Fibroblast of villous mesenchyme (primary cell): ENCODE results near the gene SGTB. TPM values are rescaled to one million over a fixed set of nuclear protein-coding genes. Genes with fewer than 3 reads are reported as not detected.

ENCODE experiments used
- DNase-seq: peaks from one replicate; pipeline ENCODE4 v3.0.0-alpha.2; 2010; ENCODE audit warnings: low read depth
- H3K4me3 ChIP-seq: 2 replicates; pipeline ENCODE4 v1.5.1; 2011; ENCODE audit warnings: low read depth, mild to moderate bottlenecking, low read length
- total RNA-seq: library from RNA; depleted of rRNA; stranded (reverse); fragments of >200 nt; gene quantifications from 2 replicates; pipeline ENCODE4 v1.2.3, GENCODE V29; 2012
- TF ChIP-seq, protein P1 (sequence below): IDR thresholded peaks from 2 replicates; pipeline ENCODE4 v1.5.1; 2012; ENCODE audit warnings: low read depth, mild to moderate bottlenecking, low read length; ENCODE audit not compliant: insufficient read depth

The SGTB gene
- total RNA-seq, 1 donor: 21.2 TPM

DNA sequence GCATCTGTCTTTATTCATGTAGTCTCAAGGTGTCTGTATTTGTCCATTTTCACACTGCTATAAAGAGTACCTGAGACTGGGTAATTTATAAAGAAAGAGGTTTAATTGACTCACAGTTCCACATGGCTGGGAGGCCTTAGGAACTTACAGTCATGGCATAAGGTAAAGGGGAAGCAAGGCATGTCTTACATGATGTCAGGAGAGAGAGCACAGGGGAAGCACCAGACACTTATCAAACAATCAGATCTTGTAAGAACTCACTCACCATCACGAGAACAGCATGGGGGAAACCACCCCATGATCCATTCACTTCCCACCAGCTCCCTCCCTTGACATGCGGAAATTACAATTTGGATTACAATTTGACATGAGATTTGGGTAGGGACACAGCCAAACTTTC is 44.3 kb upstream of the SGTB start:
- no peak overlapping the region for H3K4me3 ChIP-seq
- DNase-seq: no peak
- TF ChIP-seq, protein P1, sequence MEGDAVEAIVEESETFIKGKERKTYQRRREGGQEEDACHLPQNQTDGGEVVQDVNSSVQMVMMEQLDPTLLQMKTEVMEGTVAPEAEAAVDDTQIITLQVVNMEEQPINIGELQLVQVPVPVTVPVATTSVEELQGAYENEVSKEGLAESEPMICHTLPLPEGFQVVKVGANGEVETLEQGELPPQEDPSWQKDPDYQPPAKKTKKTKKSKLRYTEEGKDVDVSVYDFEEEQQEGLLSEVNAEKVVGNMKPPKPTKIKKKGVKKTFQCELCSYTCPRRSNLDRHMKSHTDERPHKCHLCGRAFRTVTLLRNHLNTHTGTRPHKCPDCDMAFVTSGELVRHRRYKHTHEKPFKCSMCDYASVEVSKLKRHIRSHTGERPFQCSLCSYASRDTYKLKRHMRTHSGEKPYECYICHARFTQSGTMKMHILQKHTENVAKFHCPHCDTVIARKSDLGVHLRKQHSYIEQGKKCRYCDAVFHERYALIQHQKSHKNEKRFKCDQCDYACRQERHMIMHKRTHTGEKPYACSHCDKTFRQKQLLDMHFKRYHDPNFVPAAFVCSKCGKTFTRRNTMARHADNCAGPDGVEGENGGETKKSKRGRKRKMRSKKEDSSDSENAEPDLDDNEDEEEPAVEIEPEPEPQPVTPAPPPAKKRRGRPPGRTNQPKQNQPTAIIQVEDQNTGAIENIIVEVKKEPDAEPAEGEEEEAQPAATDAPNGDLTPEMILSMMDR: no peak

DNA sequence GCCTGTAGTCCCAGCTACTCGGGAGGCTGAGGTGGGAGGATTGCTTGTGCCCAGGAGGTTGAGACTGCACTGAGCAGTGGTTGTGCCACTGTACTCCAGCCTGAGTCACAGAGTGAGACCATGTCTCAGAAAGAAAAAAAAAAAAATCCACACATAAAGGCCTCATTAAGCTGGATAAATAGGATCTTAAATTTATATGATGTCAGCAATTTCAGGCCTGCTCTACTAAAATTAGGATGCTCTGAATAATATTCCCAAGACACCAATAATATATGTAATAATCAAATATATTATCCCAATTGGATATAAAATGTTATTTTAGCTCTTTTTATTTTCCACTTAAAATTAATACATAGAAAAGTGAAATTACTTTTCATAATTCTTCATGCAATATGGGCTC is 43.7 kb upstream of the SGTB start:
- DNase-seq: no peak
- H3K4me3 ChIP-seq: no peak overlapping the region
- TF ChIP-seq, protein P1: no peak

DNA sequence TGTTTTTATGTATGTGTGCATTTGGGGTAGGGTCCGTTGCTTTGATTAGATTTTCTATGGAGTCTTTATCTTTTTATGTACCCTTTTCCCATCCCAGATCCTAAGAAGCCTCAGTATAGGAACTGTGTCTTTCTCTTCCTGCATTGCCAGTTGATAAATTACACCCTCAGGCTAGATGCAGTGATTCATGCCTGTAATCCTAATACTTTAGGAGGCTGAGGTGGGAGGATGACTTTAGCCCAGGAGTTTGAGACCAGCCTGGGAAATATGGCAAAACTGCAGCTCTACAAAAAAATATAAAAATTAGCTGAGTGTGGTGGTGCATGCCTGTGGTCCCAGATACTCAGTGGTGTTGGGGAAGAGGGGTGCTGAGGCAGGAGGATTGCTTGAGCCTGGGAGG is 40.3 kb upstream of the SGTB start:
- H3K4me3 ChIP-seq: no peak overlapping the region
- DNase-seq: no peak
- TF ChIP-seq, protein P1: no peak

DNA sequence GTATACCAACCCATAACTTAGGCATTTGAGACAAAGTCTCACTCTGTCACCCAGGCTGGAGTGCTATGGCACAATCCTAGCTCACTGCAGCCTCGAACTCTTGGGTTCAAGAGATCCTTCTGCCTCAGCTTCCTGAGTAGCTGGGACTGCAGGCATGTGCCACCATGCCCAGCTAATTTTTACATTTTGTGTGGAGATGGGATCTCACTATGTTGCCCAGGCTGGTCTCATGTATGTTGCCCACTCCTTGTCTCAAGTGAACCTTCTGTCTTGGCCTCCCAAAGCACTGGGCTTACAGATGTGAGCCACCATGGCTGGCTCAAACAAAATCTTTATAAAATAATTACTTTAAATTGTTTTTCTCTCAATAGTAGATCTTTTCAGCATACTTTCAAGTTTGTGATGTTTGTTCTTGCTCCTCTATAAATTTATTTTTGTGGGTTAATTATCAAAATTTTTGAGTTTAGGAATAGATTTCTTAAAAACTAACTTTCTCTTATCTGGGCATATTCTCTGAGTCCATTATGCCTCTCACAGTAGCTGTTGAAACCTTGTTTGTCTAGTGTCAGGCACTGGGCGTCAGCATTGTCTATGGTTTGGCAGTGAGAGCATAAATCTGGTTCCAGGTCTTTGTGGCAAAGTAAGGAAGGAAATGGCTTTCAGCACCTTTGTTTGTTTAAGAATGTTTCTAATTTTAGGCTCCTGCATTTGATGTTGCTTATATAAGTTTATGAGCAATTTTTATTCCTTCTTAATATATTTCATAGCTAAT is 38.8 kb upstream of the SGTB start:
- H3K4me3 ChIP-seq: no peak overlapping the region
- DNase-seq: peak; percentile 17
- TF ChIP-seq, protein P1: no peak

DNA sequence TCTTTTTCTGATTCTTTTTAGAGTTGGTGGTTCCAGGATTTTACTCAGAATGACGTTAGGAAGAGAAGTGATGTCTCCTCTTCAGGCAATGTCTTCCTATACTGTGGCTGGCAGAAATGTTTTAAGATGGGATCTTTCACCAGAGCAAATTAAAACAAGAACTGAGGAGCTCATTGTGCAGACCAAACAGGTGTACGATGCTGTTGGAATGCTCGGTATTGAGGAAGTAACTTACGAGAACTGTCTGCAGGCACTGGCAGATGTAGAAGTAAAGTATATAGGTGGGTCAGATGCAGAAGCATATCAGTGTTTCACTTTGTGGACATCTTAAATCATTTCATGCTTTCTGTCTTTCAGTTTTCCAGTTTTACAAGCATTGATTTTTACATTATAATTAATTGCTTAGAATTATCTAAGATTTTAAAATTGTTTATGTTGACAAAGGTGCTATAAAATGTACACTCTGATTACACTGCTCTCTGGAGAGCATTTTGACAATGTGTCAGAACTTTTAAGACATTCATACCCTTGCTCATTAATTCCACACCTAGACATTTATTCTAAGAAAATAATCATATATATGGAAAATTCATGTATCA is 36.7 kb upstream of the SGTB start:
- no peak for DNase-seq
- H3K4me3 ChIP-seq: no peak overlapping the region
- TF ChIP-seq, protein P1: no peak

DNA sequence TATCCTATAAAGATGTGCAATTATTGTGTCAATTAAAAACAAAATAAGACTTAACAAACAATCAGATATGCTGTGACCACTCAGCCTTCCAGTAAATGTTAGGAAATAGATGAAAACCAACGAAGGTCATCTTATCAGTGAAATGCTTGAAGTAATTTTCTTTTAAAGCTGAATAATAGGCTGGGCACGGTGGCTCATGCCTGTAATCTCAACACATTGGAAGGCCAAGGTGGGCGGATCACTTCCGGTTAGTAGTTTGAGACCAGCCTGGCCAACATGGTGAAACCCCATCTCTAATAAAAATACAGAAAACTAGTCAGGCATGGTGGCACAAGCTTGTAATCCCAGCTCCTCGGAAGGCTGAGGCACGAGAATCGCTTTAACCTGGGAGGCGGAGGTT is 31.3 kb upstream of the SGTB start:
- TF ChIP-seq, protein P1: no peak
- H3K4me3 ChIP-seq: no peak overlapping the region
- DNase-seq: no peak

DNA sequence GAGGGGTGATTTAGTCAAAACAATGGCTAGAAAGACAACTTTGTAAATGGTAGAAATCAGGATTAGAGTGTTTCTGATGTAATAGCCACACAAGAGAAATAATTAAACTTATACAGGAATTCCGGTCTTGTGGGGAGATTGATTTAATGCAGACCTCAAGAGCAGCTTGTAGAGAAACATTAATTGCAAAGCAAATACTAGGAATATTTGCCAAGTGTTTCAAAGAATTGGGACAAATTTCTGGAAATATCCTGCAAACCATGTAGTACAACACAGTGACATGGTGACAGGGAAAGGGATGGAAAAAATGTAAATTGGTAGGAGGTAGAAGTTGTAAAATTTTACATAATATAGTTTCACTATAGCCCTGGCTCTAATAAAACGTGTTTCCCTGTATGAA is 29.0 kb upstream of the SGTB start:
- no peak overlapping the region for H3K4me3 ChIP-seq
- DNase-seq: no peak
- TF ChIP-seq, protein P1: no peak
